Activated CD8-positive, alpha-beta T cell treated with anti-CD3 and anti-CD28 coated beads for 36 hours (primary cell): ENCODE data around the gene SOCS3. TPM values are rescaled to one million over a fixed set of nuclear protein-coding genes. Genes with fewer than 3 reads are reported as not detected.

ENCODE experiments used
- ATAC-seq: fragments of 200-7000 bp; cut with Tn5 transposase; one replicate; pipeline ENCODE4 v1.10.0; 2021; ENCODE audit warnings: mild to moderate bottlenecking, moderate library complexity
- CTCF ChIA-PET: fragments of 350-600 bp; sonication (Branson Sonifier 250); formaldehyde crosslinking; loops from one replicate; lab custom pipeline; 2021; ENCODE audit warnings: antibody characterized with exemption; lab: Charles Lee
- POLR2A ChIA-PET: fragments of 350-600 bp; sonication (Branson Sonifier 250); formaldehyde crosslinking; loops from one replicate; lab custom pipeline; 2021; ENCODE audit warnings: antibody characterized with exemption; lab: Charles Lee
- DNase-seq: peaks from one replicate; pipeline ENCODE4 v3.0.0-alpha.2; 2020
- H3K27ac Mint-ChIP-seq: one replicate; pipeline ENCODE4 v1.8.0; 2021; ENCODE audit warnings: mild to moderate bottlenecking, mixed read lengths
- H3K27me3 Mint-ChIP-seq: one replicate; pipeline ENCODE4 v1.8.0; 2021; ENCODE audit warnings: mixed read lengths
- H3K36me3 Mint-ChIP-seq: one replicate; pipeline ENCODE4 v1.8.0; 2021; ENCODE audit warnings: low read depth, mixed read lengths
- H3K4me1 Mint-ChIP-seq: one replicate; pipeline ENCODE4 v1.8.0; 2021; ENCODE audit warnings: low read depth, mixed read lengths
- H3K4me3 Mint-ChIP-seq: one replicate; pipeline ENCODE4 v1.8.0; 2021; ENCODE audit warnings: mild to moderate bottlenecking, moderate library complexity, mixed read lengths
- H3K9me3 Mint-ChIP-seq: one replicate; pipeline ENCODE4 v1.8.0; 2021; ENCODE audit warnings: mixed read lengths
- intact Hi-C: fragments of 100-400 bp; cut with micrococcal nuclease; formaldehyde crosslinking; loops from one replicate; pipeline ENCODE4 v1.10.0; 2022
- total RNA-seq, 2 experiments: library from RNA; stranded (reverse); gene quantifications; one replicate each; pipeline ENCODE4 v1.2.3, GENCODE V29; 2021
- TF ChIP-seq, protein P1 (sequence below): fragments of 200-600 bp; IDR thresholded peaks from one replicate; pipeline ENCODE4 v1.8.0; 2022; ENCODE audit warnings: antibody characterized with exemption, mild to moderate bottlenecking

Gene SOCS3
- total RNA-seq, 2 experiments from 2014 or later = 48.6 to 49.1 TPM

DNA sequence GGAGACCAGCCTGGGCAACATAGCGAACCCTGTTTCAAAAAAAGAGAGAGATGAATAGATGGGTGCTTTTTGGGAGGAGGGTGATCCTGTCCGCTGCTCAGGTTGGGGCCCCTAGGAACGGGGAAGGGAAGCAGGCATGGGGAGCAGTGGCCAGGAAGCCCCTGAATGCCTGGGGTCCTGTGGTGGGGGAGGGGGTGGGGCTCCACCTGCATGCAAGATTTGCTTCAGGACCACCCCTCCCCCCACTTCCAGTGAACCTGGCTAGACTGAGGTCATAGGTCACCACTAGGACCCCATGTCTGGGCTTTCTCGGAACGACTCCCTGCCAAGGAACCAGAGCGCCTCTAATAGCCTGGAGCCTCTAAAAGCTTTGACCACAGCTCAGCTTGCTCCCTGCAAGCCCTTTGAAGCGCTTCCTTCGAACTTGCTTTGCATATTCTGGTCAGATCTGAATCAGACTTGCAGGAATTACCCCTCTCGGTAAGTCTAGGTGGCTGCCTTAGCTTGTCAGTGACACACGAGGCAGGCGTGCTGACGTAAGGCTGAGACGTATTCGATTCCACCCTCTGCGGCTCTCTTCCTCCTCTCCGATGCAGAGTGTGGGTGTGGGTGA lies 3.7 kb downstream of the SOCS3 start:
- ATAC-seq = peak; percentile 63
- Mint-ChIP-seq H3K36me3 (peaks cover 29% of the 10 kb centered on the region), H3K9me3 (no peaks in the 10 kb centered on the region), H3K27ac (peak overlapping the region; percentile 96), H3K4me1 (peaks cover 58% of the 10 kb centered on the region), H3K27me3 (no peaks in the 10 kb centered on the region), H3K4me3 (peak overlapping the region; percentile 87)
- peak; percentile 98 for DNase-seq
- POLR2A ChIA-PET = interaction anchor here (0.6 to 1.8 kb wide), 10 partner anchors 8 to 251 kb away, joined by 3 to 8 read pairs (median 4); no protein-coding TSS in a partner anchor
- CTCF ChIA-PET = interaction anchor here (0.7 to 1.2 kb wide), 3 partner anchors 12 to 40 kb away, joined by 3 to 5 read pairs (median 3); no protein-coding TSS in a partner anchor
- intact Hi-C loops = no loop called here
- TF ChIP-seq, protein P1, sequence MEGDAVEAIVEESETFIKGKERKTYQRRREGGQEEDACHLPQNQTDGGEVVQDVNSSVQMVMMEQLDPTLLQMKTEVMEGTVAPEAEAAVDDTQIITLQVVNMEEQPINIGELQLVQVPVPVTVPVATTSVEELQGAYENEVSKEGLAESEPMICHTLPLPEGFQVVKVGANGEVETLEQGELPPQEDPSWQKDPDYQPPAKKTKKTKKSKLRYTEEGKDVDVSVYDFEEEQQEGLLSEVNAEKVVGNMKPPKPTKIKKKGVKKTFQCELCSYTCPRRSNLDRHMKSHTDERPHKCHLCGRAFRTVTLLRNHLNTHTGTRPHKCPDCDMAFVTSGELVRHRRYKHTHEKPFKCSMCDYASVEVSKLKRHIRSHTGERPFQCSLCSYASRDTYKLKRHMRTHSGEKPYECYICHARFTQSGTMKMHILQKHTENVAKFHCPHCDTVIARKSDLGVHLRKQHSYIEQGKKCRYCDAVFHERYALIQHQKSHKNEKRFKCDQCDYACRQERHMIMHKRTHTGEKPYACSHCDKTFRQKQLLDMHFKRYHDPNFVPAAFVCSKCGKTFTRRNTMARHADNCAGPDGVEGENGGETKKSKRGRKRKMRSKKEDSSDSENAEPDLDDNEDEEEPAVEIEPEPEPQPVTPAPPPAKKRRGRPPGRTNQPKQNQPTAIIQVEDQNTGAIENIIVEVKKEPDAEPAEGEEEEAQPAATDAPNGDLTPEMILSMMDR = no peak

DNA sequence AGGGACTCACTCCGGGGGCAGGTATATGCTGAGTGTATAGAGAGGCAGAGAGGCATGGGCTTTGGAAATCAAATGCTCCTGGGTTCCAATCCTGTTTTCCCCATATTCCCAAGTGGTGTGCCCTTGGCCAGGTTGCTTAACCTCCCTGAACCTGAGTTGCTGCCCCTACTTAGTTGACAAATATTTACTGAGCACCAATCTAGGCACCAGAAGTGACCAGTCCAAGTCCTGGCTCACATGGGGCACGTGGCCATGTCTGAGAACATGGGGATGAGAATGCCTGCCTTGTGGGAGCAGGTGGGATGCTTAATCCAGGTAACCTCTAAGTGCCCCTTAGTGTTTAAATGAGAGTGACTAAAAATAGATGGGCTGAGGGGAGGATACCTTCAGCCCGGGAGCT lies 4.2 kb downstream of the SOCS3 start:
- Mint-ChIP-seq H3K4me1 (peaks cover 53% of the 10 kb centered on the region), H3K36me3 (peaks cover 29% of the 10 kb centered on the region), H3K27me3 (no peaks in the 10 kb centered on the region), H3K4me3 (peak overlapping the region; percentile 87), H3K27ac (peak overlapping the region; percentile 96), H3K9me3 (no peaks in the 10 kb centered on the region)
- CTCF ChIA-PET = interaction anchor here (0.7 to 1.2 kb wide), 3 partner anchors 12 to 39 kb away, joined by 3 to 5 read pairs (median 3); no protein-coding TSS in a partner anchor
- ATAC-seq = no peak
- TF ChIP-seq, protein P1 = no peak
- POLR2A ChIA-PET = interaction anchor here (1.5 to 1.8 kb wide), 2 partner anchors 10 to 12 kb away, joined by 5 to 8 read pairs; no protein-coding TSS in a partner anchor
- intact Hi-C loops = no loop called here
- no peak for DNase-seq

DNA sequence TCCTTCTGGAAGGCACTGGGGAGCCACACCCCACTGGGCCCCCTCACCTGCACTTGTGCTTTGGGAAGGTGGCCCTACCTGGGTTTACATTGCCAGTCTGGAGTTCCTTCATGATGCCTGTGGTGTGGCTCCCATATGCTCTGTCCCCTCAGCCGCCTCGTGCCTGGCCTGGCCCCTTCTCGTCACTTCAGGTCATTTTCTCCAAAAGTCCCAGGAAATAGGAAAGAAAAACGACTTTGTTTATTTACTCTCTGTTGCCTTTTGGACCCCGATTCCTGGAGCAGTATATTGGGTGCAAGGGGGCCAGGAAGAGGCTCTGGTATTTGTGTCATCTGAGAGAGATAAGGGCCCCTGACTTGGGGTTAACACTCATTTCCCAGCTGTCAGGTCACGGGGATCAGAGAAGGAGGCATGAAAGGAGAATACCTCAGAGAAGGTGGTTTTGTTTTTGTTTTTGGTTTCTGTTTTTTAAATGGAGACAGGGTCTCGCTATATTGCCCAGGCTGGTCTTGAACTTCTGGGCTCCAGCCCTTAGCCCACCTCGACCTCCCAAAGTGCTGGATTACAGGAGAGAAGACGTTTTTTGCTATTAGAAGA lies 4.7 kb downstream of the SOCS3 start:
- TF ChIP-seq, protein P1 = no peak
- ATAC-seq (no peak), DNase-seq (peak; percentile 59)
- POLR2A ChIA-PET = interaction anchor here (1.5 to 2.0 kb wide), 4 partner anchors 9 to 29 kb away, joined by 5 to 8 read pairs (median 6); no protein-coding TSS in a partner anchor
- H3K27me3 Mint-ChIP-seq = no peaks in the 10 kb centered on the region
- intact Hi-C loops = no loop called here
- H3K36me3 Mint-ChIP-seq = peaks cover 29% of the 10 kb centered on the region
- peak overlapping the region; percentile 96 for H3K27ac Mint-ChIP-seq
- CTCF ChIA-PET = interaction anchor here (1.2 kb wide), 1 partner anchor 26 kb away, joined by 3 read pairs; no protein-coding TSS in a partner anchor
- H3K4me1 Mint-ChIP-seq = peaks cover 57% of the 10 kb centered on the region
- no peaks in the 10 kb centered on the region for H3K9me3 Mint-ChIP-seq
- peak overlapping the region; percentile 87 for H3K4me3 Mint-ChIP-seq

DNA sequence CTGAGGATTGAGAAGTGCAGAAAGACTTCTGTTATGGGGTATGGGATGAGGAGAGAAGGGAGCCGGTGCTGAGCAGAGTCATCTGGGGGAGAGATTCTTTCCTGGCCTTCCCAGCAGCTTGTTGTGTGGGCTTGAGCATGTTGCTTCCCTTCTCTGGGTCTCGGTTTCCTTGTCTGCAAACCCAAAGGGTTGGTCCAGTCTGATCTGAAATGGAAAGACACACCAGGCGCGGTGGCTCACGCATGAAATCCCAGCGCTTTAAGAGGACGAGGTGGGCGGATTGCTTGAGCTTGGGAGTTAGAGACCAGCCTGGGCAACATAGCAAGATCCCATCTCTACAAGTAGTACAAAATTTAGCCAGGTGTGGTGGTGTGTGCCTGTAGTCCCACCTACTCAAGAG lies 6.0 kb downstream of the SOCS3 start:
- H3K36me3 Mint-ChIP-seq = peaks cover 26% of the 10 kb centered on the region
- TF ChIP-seq, protein P1 = no peak
- H3K4me1 Mint-ChIP-seq = peaks cover 63% of the 10 kb centered on the region
- intact Hi-C loops = no loop called here
- POLR2A ChIA-PET = interaction anchor here (0.6 to 2.0 kb wide), 5 partner anchors 8 to 211 kb away, joined by 3 to 7 read pairs (median 4); no protein-coding TSS in a partner anchor
- H3K27ac Mint-ChIP-seq = no peak overlapping the region
- H3K27me3 Mint-ChIP-seq = no peaks in the 10 kb centered on the region
- H3K4me3 Mint-ChIP-seq = peak overlapping the region; percentile 9
- no peaks in the 10 kb centered on the region for H3K9me3 Mint-ChIP-seq
- DNase-seq (no peak), ATAC-seq (no peak)
- CTCF ChIA-PET = no interaction called here
